Caco-2 (cell line): ENCODE data around the gene ATP1A1. TPM values are rescaled to one million over a fixed set of nuclear protein-coding genes. Genes with fewer than 3 reads are reported as not detected.

ENCODE experiments used
- BruUV-seq: library from RNA; stranded (reverse); fragments of 400-500 nt; replicated peaks from 2 replicates; lab custom pipeline; 2021; lab: Mats Ljungman, UMichigan
- CTCF ChIA-PET: fragments of 300-600 bp; sonication (Branson Sonifier 250); formaldehyde crosslinking; loops from one replicate; lab custom pipeline; 2022; ENCODE audit warnings: antibody characterized with exemption; lab: Charles Lee
- POLR2A ChIA-PET: fragments of 300-600 bp; sonication (Branson Sonifier 250); formaldehyde crosslinking; loops from one replicate; lab custom pipeline; 2022; ENCODE audit warnings: antibody characterized with exemption; lab: Charles Lee
- DNase-seq, 2 experiments: peaks; one replicate each; pipeline versions ENCODE4 v3.0.0 to v3.0.0-alpha.2; 2020 to 2022
- H3K27me3 ChIP-seq: replicated peaks from 2 replicates; pipeline ENCODE4 v1.6.0; 2011; ENCODE audit warnings: low read length; ENCODE audit not compliant: control insufficient read depth, insufficient read depth
- H3K36me3 ChIP-seq: 2 replicates; pipeline ENCODE4 v1.5.1; 2011; ENCODE audit warnings: low read length; ENCODE audit not compliant: control insufficient read depth, insufficient read depth
- H3K4me1 ChIP-seq: fragments of 250-450 bp; sonication (Bioruptor Pico); 2 replicates; pipeline ENCODE4 v1.5.1; 2020; ENCODE audit warnings: mild to moderate bottlenecking
- H3K4me3 ChIP-seq: 2 replicates; pipeline ENCODE4 v1.5.1; 2011; ENCODE audit warnings: low read depth, mild to moderate bottlenecking, control low read depth, low read length
- H3K9me3 ChIP-seq: fragments of 250-450 bp; sonication (Bioruptor Pico); 2 replicates; pipeline ENCODE4 v1.5.1; 2020; ENCODE audit warnings: mild to moderate bottlenecking, moderate library complexity
- H3K27ac Mint-ChIP-seq: one replicate; pipeline ENCODE4 v1.8.0; 2022; ENCODE audit warnings: mixed read lengths; ENCODE audit not compliant: unreplicated experiment
- H3K27me3 Mint-ChIP-seq: one replicate; pipeline ENCODE4 v1.8.0; 2022; ENCODE audit warnings: mixed read lengths; ENCODE audit not compliant: insufficient read depth, unreplicated experiment
- H3K36me3 Mint-ChIP-seq: one replicate; pipeline ENCODE4 v1.8.0; 2022; ENCODE audit warnings: mild to moderate bottlenecking, mixed read lengths; ENCODE audit not compliant: insufficient read depth, unreplicated experiment
- H3K4me1 Mint-ChIP-seq: one replicate; pipeline ENCODE4 v1.8.0; 2022; ENCODE audit warnings: low read depth, mixed read lengths; ENCODE audit not compliant: unreplicated experiment
- H3K4me3 Mint-ChIP-seq: one replicate; pipeline ENCODE4 v1.8.0; 2022; ENCODE audit warnings: mild to moderate bottlenecking, moderate library complexity, mixed read lengths; ENCODE audit not compliant: unreplicated experiment
- H3K9me3 Mint-ChIP-seq: one replicate; pipeline ENCODE4 v1.8.0; 2022; ENCODE audit warnings: mixed read lengths; ENCODE audit not compliant: unreplicated experiment
- intact Hi-C: fragments of 100-400 bp; cut with micrococcal nuclease; formaldehyde crosslinking; loops from one replicate; pipeline ENCODE4 v1.10.0; 2022; ENCODE audit not compliant: unreplicated experiment
- total RNA-seq: library from RNA; stranded (reverse); gene quantifications from 2 replicates; pipeline ENCODE4 v1.2.3, GENCODE V29; 2022
- TF ChIP-seq, protein P1 (sequence below), 2 experiments: fragments of 200-600 bp in 1 of 2; IDR thresholded peaks; 1 replicate in 1 of 2; 2 replicates in 1 of 2; pipeline versions ENCODE4 v1.5.1 to v1.8.0; 2011 to 2022; ENCODE audit warnings: antibody characterized with exemption in 1 of 2, control low read depth in 1 of 2, inconsistent platforms in 1 of 2, low read depth in 1 of 2, low read length in 1 of 2, mild to moderate bottlenecking in 1 of 2, moderate library complexity in 1 of 2; ENCODE audit not compliant: insufficient read depth in 1 of 2, severe bottlenecking in 1 of 2, unreplicated experiment in 1 of 2

Gene ATP1A1
- total RNA-seq, 1 experiment from 2014 or later: 508 TPM

DNA sequence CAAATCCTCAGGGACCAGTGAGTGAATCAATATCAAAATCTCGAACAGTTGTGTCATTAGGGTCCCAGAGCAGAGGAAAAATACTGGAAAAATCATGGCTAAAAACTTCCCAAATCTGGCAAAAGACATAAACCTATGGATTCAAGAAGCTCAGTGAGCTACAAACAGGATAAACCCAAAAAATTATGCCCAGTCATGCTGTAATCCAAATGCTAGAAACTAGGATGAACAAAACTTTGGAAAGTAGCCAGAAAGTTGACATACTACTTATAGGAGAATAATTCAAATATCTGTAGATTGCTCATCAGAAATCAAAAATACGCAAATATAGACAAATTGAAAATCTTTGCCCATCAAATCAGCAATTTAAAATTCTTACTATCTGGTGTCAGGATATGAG lies 34.6 kb upstream of the ATP1A1 start:
- H3K4me1 ChIP-seq: peaks cover 32% of the 10 kb centered on the region
- ChIA-PET CTCF (no interaction called here), POLR2A (no interaction called here)
- Mint-ChIP-seq H3K36me3 (no peaks in the 10 kb centered on the region), H3K9me3 (no peaks in the 10 kb centered on the region), H3K4me3 (no peak overlapping the region), H3K27me3 (no peaks in the 10 kb centered on the region), H3K4me1 (peaks cover 36% of the 10 kb centered on the region), H3K27ac (no peak overlapping the region)
- H3K27me3 ChIP-seq: no peaks in the 10 kb centered on the region
- TF ChIP-seq, protein P1, sequence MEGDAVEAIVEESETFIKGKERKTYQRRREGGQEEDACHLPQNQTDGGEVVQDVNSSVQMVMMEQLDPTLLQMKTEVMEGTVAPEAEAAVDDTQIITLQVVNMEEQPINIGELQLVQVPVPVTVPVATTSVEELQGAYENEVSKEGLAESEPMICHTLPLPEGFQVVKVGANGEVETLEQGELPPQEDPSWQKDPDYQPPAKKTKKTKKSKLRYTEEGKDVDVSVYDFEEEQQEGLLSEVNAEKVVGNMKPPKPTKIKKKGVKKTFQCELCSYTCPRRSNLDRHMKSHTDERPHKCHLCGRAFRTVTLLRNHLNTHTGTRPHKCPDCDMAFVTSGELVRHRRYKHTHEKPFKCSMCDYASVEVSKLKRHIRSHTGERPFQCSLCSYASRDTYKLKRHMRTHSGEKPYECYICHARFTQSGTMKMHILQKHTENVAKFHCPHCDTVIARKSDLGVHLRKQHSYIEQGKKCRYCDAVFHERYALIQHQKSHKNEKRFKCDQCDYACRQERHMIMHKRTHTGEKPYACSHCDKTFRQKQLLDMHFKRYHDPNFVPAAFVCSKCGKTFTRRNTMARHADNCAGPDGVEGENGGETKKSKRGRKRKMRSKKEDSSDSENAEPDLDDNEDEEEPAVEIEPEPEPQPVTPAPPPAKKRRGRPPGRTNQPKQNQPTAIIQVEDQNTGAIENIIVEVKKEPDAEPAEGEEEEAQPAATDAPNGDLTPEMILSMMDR (IDR thresholded peaks at IDR 0.05; ENCODE audit: insufficient read depth in 1 of 2, low read depth in 1 of 2, low read length in 1 of 2, severe bottlenecking in 1 of 2, unreplicated experiment in 1 of 2): no peak
- intact Hi-C loops: no loop called here
- no peak overlapping the region for H3K4me3 ChIP-seq
- no peaks in the 10 kb centered on the region for H3K36me3 ChIP-seq
- no peaks in the 10 kb centered on the region for H3K9me3 ChIP-seq
- DNase-seq: no peak
- no TSS peak for BruUV-seq

DNA sequence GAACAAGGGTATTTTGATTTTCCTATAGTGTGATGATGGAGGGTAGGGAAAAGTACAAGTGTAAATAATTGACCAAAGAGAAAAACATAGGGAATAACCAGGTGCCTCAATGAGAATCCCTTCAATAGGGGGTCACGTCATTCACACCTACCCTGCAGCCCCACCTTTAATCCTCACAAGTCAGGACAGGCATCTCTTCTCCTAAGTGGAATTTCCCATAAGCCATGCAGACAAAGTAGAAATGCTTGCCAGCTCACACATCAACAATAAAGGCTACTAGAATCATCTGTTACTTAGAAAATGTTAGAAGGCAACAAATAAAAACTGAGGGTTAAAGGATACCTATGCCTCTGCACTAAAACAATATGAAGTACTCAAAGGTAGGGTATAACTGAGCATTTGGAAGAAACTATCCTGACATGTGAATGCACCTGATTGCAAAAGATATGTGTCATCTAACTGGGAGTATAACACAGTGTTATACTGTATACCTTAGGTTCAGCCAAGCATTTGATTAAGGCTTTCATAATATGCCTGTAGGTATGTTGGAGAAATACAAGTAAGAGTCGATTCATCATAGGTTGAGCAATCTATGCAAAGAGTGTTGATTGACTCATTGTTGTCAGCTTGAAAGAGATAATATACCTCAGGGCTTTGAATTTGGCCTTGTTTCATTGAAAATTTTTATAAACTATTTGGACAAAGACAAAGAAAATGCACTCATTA lies 32.4 kb upstream of the ATP1A1 start:
- Histone ChIP-seq H3K36me3 (no peaks in the 10 kb centered on the region), H3K27me3 (no peaks in the 10 kb centered on the region), H3K4me1 (peaks cover 11% of the 10 kb centered on the region), H3K4me3 (no peak overlapping the region), H3K9me3 (no peaks in the 10 kb centered on the region)
- POLR2A ChIA-PET: no interaction called here
- CTCF ChIA-PET: no interaction called here
- Mint-ChIP-seq H3K9me3 (no peaks in the 10 kb centered on the region), H3K36me3 (no peaks in the 10 kb centered on the region), H3K4me1 (peaks cover 14% of the 10 kb centered on the region), H3K27ac (no peak overlapping the region), H3K27me3 (no peaks in the 10 kb centered on the region), H3K4me3 (no peak overlapping the region)
- TF ChIP-seq, protein P1 (IDR thresholded peaks at IDR 0.05; ENCODE audit: insufficient read depth in 1 of 2, low read depth in 1 of 2, low read length in 1 of 2, severe bottlenecking in 1 of 2, unreplicated experiment in 1 of 2): no peak
- intact Hi-C loops: no loop called here
- DNase-seq: no peak
- BruUV-seq: no TSS peak

DNA sequence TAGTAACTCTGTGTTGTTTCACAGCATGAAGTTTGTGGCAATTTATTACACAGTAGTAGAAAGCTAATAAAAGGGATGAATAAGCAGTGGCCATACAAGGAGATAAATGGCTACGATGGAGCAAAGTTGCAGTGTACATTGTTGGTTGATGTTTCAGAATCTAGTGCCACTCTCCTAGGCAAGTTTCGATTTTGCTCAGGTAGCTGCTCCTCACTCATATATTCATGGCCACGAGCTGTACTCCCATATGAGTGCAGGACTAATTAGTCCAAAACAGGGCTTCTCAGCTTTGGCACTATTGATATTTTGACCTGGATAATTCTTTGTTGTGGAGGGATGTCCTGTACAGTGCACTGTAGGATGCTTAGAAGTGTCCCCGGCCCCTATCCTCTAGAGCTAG lies 30.0 kb upstream of the ATP1A1 start:
- Histone ChIP-seq H3K27me3 (no peaks in the 10 kb centered on the region), H3K4me3 (no peak overlapping the region), H3K4me1 (no peaks in the 10 kb centered on the region), H3K9me3 (no peaks in the 10 kb centered on the region), H3K36me3 (no peaks in the 10 kb centered on the region)
- ChIA-PET POLR2A (no interaction called here), CTCF (no interaction called here)
- no peak overlapping the region for H3K27ac Mint-ChIP-seq
- no peak overlapping the region for H3K4me3 Mint-ChIP-seq
- no peaks in the 10 kb centered on the region for H3K9me3 Mint-ChIP-seq
- no peaks in the 10 kb centered on the region for H3K27me3 Mint-ChIP-seq
- TF ChIP-seq, protein P1 (IDR thresholded peaks at IDR 0.05; ENCODE audit: insufficient read depth in 1 of 2, low read depth in 1 of 2, low read length in 1 of 2, severe bottlenecking in 1 of 2, unreplicated experiment in 1 of 2): no peak
- BruUV-seq: no TSS peak
- no peaks in the 10 kb centered on the region for H3K36me3 Mint-ChIP-seq
- H3K4me1 Mint-ChIP-seq: no peaks in the 10 kb centered on the region
- no peak for DNase-seq
- intact Hi-C loops: no loop called here
